K562 (cell line): ENCODE measurements around the gene SART1. TPM values are rescaled to one million over a fixed set of nuclear protein-coding genes. Genes with fewer than 3 reads are reported as not detected.

Experiments used
- ATAC-seq: fragments of 200-7000 bp; cut with Tn5 transposase; 3 replicates; pipeline ENCODE4 v1.9.1; 2020; ENCODE audit warnings: moderate library complexity
- BruUV-seq: library from RNA; stranded (reverse); fragments of 400-500 nt; replicated peaks from 2 replicates; lab custom pipeline; 2021; lab: Mats Ljungman, UMichigan
- CTCF ChIA-PET: fragments of 300-600 bp; formaldehyde crosslinking; extraction: SDS; loops from one replicate; lab custom pipeline; 2021; ENCODE audit warnings: low intra/inter-chr PET ratio; lab: Yijun Ruan, JAX
- POLR2A ChIA-PET: fragments of 300-600, 350-650 bp; sonication (Branson Sonifier 250); formaldehyde crosslinking; extraction: SDS; loops from one replicate; lab custom pipeline; 2021; ENCODE audit warnings: antibody characterized with exemption, inconsistent platforms; lab: Yijun Ruan, JAX
- DNase-seq, 4 experiments: peaks; one replicate each; pipeline versions ENCODE4 v3.0.0 to v3.0.0-alpha.2; 2011 to 2018; ENCODE audit warnings: low spot score in 3 of 4, mixed read lengths in 3 of 4; ENCODE audit errors: extremely low read depth in 1 of 4
- FAIRE-seq: peaks from 2 replicates; lab custom pipeline; 2011; peaks lifted over from hg19 to GRCh38; lab: Jason Lieb, UNC
- H2AFZ ChIP-seq: 2 replicates; pipeline ENCODE4 v1.6.0; 2011; ENCODE audit warnings: low read depth, low read length, control low read depth, inconsistent platforms
- H3K27ac ChIP-seq: fragments of 200-600 bp; 3 replicates; pipeline ENCODE4 v1.8.0; 2011; ENCODE audit warnings: low read depth, mild to moderate bottlenecking, control low read depth, inconsistent platforms, low read length, moderate library complexity, mixed read lengths; ENCODE audit errors: extremely low read depth
- H3K27me3 ChIP-seq, 2 experiments: fragments of 300-600 bp in 1 of 2; 2 replicates in 1 of 2; 3 replicates in 1 of 2; pipeline versions ENCODE4 v1.6.0 to v1.8.0; 2011; ENCODE audit warnings: inconsistent platforms in 2 of 2, low read length in 2 of 2, mild to moderate bottlenecking in 1 of 2, mixed read lengths in 1 of 2, moderate library complexity in 1 of 2; ENCODE audit not compliant: control insufficient read depth in 2 of 2, insufficient read depth in 2 of 2
- H3K36me3 ChIP-seq: fragments of 300-600 bp; 3 replicates; pipeline ENCODE4 v1.8.0; 2011; ENCODE audit warnings: mild to moderate bottlenecking, low read length, inconsistent platforms; ENCODE audit not compliant: control insufficient read depth, insufficient read depth
- H3K4me1 ChIP-seq, 2 experiments: fragments of 200-600 bp in 1 of 2; replicated peaks in 1 of 2; 2 replicates in 1 of 2; 3 replicates in 1 of 2; pipeline versions ENCODE4 v1.5.1 to v1.8.0; 2011; ENCODE audit warnings: inconsistent platforms in 2 of 2, low read length in 2 of 2, mild to moderate bottlenecking in 1 of 2, mixed read lengths in 1 of 2, moderate library complexity in 1 of 2; ENCODE audit not compliant: control insufficient read depth in 2 of 2, insufficient read depth in 2 of 2
- H3K4me2 ChIP-seq: 2 replicates; pipeline ENCODE4 v1.6.1; 2011; ENCODE audit warnings: low read length, control low read depth, inconsistent platforms, mixed read lengths; ENCODE audit not compliant: insufficient read depth
- H3K4me3 ChIP-seq: fragments of 200-600 bp; sonication (generic), shearing (Covaris generic); 2 replicates; pipeline ENCODE4 v1.5.1; 2016; ENCODE audit warnings: control low read depth, inconsistent platforms
- H3K79me2 ChIP-seq: fragments of 200-600 bp; 3 replicates; pipeline ENCODE4 v1.8.0; 2011; ENCODE audit warnings: low read length, inconsistent platforms; ENCODE audit not compliant: control insufficient read depth, insufficient read depth
- H3K9ac ChIP-seq, 2 experiments: 2 replicates each; pipeline versions ENCODE4 v1.6.0 to v1.6.1; 2011; ENCODE audit warnings: low read depth in 2 of 2, low read length in 2 of 2, control low read depth in 1 of 2, inconsistent platforms in 1 of 2, mild to moderate bottlenecking in 1 of 2, mixed read lengths in 1 of 2; ENCODE audit not compliant: insufficient read depth in 1 of 2
- H3K9me1 ChIP-seq: one replicate; pipeline ENCODE4 v1.6.0; 2011; ENCODE audit warnings: inconsistent platforms, mild to moderate bottlenecking, low read length, moderate library complexity; ENCODE audit not compliant: control insufficient read depth, insufficient read depth
- H3K9me3 ChIP-seq: replicated peaks from 2 replicates; pipeline ENCODE4 v1.5.1; 2011; ENCODE audit warnings: low read depth, low read length, inconsistent platforms; ENCODE audit not compliant: control insufficient read depth, insufficient read depth
- H4K20me1 ChIP-seq: replicated peaks from 2 replicates; pipeline ENCODE4 v1.6.1; 2011; ENCODE audit warnings: low read length, inconsistent platforms, mixed read lengths; ENCODE audit not compliant: control insufficient read depth, insufficient read depth
- BRD4 ChIP-seq: fragments of 200-600 bp; sonication (generic); IDR thresholded peaks from 2 replicates; pipeline ENCODE4 v1.6.1; 2017; ENCODE audit warnings: inconsistent platforms
- CCAR2 ChIP-seq: fragments of 200-400 bp; formaldehyde crosslinking; IDR thresholded peaks from 2 replicates; pipeline ENCODE4 v1.6.1; 2017; ENCODE audit warnings: mild to moderate bottlenecking, low read depth, low read length
- DACH1 ChIP-seq: fragments of 450-650 bp; IDR thresholded peaks from 2 replicates; pipeline ENCODE4 v1.6.1; 2018; ENCODE audit not compliant: partially characterized antibody
- FOXA3 ChIP-seq, 2 experiments: fragments of 450-650 bp in 1 of 2; sonication (generic) in 1 of 2; formaldehyde crosslinking; IDR thresholded peaks in 1 of 2; conservative IDR thresholded peaks in 1 of 2; 2 replicates each; pipeline versions ENCODE4 v1.4.0 to v1.8.0; 2020 to 2022; ENCODE audit warnings: mild to moderate bottlenecking in 2 of 2, missing genetic modification reagents in 1 of 2
- GATAD2B ChIP-seq: fragments of 450-650 bp; IDR thresholded peaks from 2 replicates; pipeline ENCODE4 v1.6.1; 2017; ENCODE audit warnings: mild to moderate bottlenecking, borderline replicate concordance
- MBD1 ChIP-seq: fragments of 250-450 bp; sonication (Bioruptor Pico); IDR thresholded peaks from 2 replicates; pipeline ENCODE4 v1.8.0; 2022; ENCODE audit warnings: inconsistent platforms
- RCOR1 ChIP-seq, 2 experiments: IDR thresholded peaks; 2 replicates each; pipeline ENCODE4 v1.6.1; 2012; ENCODE audit warnings: low read depth in 2 of 2, low read length in 2 of 2, borderline replicate concordance in 1 of 2, improper control_type of control experiment in 1 of 2
- SNAPC5 ChIP-seq: fragments of 250-450 bp; sonication (Bioruptor Pico); IDR thresholded peaks from 2 replicates; pipeline ENCODE4 v1.8.0; 2021; ENCODE audit warnings: moderate library complexity, mild to moderate bottlenecking, inconsistent platforms
- USF1 ChIP-seq: sonication (generic); formaldehyde crosslinking; IDR thresholded peaks from 2 replicates; pipeline ENCODE4 v1.9.0; 2022; ENCODE audit warnings: mild to moderate bottlenecking, missing genetic modification reagents
- WGBS: fragments of 100-300 bp; shearing (Covaris generic); methylation state at CpG from one replicate; pipeline ENCODE4 v1.1.6; 2016; ENCODE audit warnings: low coverage, mixed read lengths; ENCODE audit not compliant: insufficient coverage; ENCODE audit errors: missing lambda C conversion rate; 5-methylcytosine and 5-hydroxymethylcytosine counted together
- in situ Hi-C: fragments of 300-500 bp; cut with MboI; formaldehyde crosslinking; loops from 4 replicates; pipeline ENCODE4 v1.15.0; 2018; ENCODE audit warnings: inconsistent platforms, mixed read lengths
- intact Hi-C: fragments of 100-400 bp; cut with micrococcal nuclease; formaldehyde crosslinking; loops from 2 replicates; pipeline ENCODE4 v1.14.2; 2022
- polyA plus RNA-seq, 8 experiments: library from polyadenylated mRNA; depleted of rRNA in 4 of 8; stranded (reverse) in 5 of 8; unstranded in 3 of 8; fragments of >200 nt; fragmentation: Nextera tagmentation in 2 of 8; fragmentation: Illumina TruSeq in 1 of 8; extraction: Ambion mirVana in 2 of 8; extraction: Trizol in 1 of 8; gene quantifications; 2 replicates each; pipeline versions ENCODE4 v1.2.1 to v1.2.3, GENCODE V29; 2011 to 2014; ENCODE audit warnings: inconsistent platforms in 1 of 8, missing spikeins in 1 of 8
- total RNA-seq, 7 experiments: library from RNA; depleted of rRNA in 6 of 7; stranded (reverse); fragments of >200 nt in 6 of 7; fragmentation: Illumina TruSeq in 2 of 7; extraction: Trizol in 2 of 7; gene quantifications; 2 replicates each; pipeline versions ENCODE4 v1.2.1 to v1.2.3, GENCODE V29; 2011 to 2021; ENCODE audit warnings: low replicate concordance in 1 of 7
- TF ChIP-seq, protein P1 (sequence below): sonication (generic); formaldehyde crosslinking; IDR thresholded peaks from 2 replicates; pipeline ENCODE4 v1.8.0; 2022; ENCODE audit warnings: missing genetic modification reagents, mild to moderate bottlenecking, moderate library complexity, borderline replicate concordance
- TF ChIP-seq, protein P2 (sequence below), 3 experiments: fragments of 200-800 bp in 1 of 3; sonication (Bioruptor generic) in 1 of 3; sonication (generic) in 1 of 3; formaldehyde crosslinking in 1 of 3; IDR thresholded peaks; 2 replicates each; pipeline versions ENCODE4 v1.6.1 to v1.8.0; 2016 to 2022; ENCODE audit warnings: mild to moderate bottlenecking in 2 of 3, missing compliant biosample characterization in 2 of 3, missing genetic modification characterization in 2 of 3, missing genetic modification reagents in 1 of 3
- TF ChIP-seq, protein P3 (sequence below): fragments of 200-800 bp; sonication (Bioruptor generic); IDR thresholded peaks from 2 replicates; pipeline ENCODE4 v1.6.1; 2017; ENCODE audit warnings: missing genetic modification characterization, missing compliant biosample characterization

SART1 gene
- total and polyA plus RNA-seq, 9 of the 15 experiments (the other 6 are each of a cell fraction or from before 2014, with no cell fraction given): 4.8 to 84.1 (median 31.7) TPM

- TF ChIP-seq GATAD2B: no peak
- TF ChIP-seq USF1 (CRISPR knock-in tag): no peak
Observed at GRCh38 chr11:66011785-66012303, 50.3 kb downstream of the SART1 start, which contains the start of gene CST6 (continued).

DNA sequence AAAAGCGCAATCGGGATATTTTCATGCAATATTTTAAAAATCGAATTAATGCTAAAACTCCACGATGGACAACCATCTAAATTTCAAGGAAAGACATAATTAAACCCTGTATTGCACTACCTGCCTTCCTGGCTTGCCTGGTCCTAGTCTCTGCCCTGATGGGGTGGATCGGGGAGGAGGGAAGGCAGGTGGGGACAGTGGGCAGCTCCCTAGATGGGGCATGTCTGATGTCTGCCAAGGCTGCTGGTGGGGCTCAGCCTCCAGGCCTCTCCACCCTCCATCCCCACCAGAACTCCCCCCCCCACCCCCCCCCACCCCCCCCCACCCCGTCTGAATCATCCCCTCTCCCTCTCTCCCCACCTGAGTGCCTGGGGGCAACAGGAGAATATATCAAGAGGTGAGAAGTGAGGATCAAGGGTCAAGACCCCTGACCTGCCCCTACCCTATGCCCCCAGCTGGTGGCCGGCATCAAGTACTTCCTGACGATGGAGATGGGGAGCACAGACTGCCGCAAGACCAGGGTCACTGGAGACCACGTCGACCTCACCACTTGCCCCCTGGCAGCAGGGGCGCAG, 50.9 kb downstream of the SART1 start:
- DNase-seq: no peak
- CTCF ChIA-PET: no interaction called here
- in situ Hi-C loops: no loop called here
- TF ChIP-seq, protein P1, sequence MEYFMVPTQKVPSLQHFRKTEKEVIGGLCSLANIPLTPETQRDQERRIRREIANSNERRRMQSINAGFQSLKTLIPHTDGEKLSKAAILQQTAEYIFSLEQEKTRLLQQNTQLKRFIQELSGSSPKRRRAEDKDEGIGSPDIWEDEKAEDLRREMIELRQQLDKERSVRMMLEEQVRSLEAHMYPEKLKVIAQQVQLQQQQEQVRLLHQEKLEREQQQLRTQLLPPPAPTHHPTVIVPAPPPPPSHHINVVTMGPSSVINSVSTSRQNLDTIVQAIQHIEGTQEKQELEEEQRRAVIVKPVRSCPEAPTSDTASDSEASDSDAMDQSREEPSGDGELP: 0 out of 2 replicates have a peak, but pooled peaks have one; percentile 32
- TF ChIP-seq DACH1 (peak; percentile 20), CCAR2 (no peak), RCOR1 (IDR thresholded peaks at IDR 0.05; ENCODE audit: borderline replicate concordance in 1 of 2, low read depth in 2 of 2, low read length in 2 of 2) (no peak), MBD1 (CRISPR knock-in tag) (no peak), BRD4 (no peak), FOXA3 (CRISPR knock-in tag; conservative IDR thresholded peaks at IDR 0.05 in 1 of 2, IDR thresholded peaks at IDR 0.05 in 1 of 2) (no peak), SNAPC5 (CRISPR knock-in tag) (no peak)
- TF ChIP-seq, protein P2, sequence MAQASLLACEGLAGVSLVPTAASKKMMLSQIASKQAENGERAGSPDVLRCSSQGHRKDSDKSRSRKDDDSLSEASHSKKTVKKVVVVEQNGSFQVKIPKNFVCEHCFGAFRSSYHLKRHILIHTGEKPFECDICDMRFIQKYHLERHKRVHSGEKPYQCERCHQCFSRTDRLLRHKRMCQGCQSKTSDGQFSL (CRISPR knock-in tag; IDR thresholded peaks at IDR 0.05): peak; percentile 10; the same call in 1 of the 2 replicates
- TF ChIP-seq, protein P2 (tag; IDR thresholded peaks at IDR 0.05): peak in 1 of 2 experiments; percentile 61; a peak in 2 of 4 replicates
- TF ChIP-seq, protein P3, sequence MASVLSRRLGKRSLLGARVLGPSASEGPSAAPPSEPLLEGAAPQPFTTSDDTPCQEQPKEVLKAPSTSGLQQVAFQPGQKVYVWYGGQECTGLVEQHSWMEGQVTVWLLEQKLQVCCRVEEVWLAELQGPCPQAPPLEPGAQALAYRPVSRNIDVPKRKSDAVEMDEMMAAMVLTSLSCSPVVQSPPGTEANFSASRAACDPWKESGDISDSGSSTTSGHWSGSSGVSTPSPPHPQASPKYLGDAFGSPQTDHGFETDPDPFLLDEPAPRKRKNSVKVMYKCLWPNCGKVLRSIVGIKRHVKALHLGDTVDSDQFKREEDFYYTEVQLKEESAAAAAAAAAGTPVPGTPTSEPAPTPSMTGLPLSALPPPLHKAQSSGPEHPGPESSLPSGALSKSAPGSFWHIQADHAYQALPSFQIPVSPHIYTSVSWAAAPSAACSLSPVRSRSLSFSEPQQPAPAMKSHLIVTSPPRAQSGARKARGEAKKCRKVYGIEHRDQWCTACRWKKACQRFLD (CRISPR knock-in tag): no peak

More for the DNA sequence above, 50.9 kb downstream of the SART1 start:
- Histone ChIP-seq H3K27me3 (no peaks in the 10 kb centered on the region), H2AFZ (no peak overlapping the region; the same call in 1 of the 2 replicates), H4K20me1 (no peaks in the 10 kb centered on the region), H3K9me1 (no peaks in the 10 kb centered on the region), H3K79me2 (no peaks in the 10 kb centered on the region), H3K4me3 (no peak overlapping the region), H3K9me3 (no peaks in the 10 kb centered on the region), H3K36me3 (no peaks in the 10 kb centered on the region), H3K4me2 (peak overlapping the region; percentile 49), H3K27ac (no peak overlapping the region), H3K4me1 (peaks cover 26 to 59% of the 10 kb centered on the region in 2 experiments), H3K9ac (peak overlapping the region in 1 of 2 experiments; percentile 62; a peak in 1 of 4 replicates)
- ATAC-seq (no peak), FAIRE-seq (no peak)
- 44% methylated on average over 8 of the region's 12 CpGs for WGBS
- POLR2A ChIA-PET: interaction anchor here (0.6 to 2.2 kb wide), 6 partner anchors 8 to 407 kb away, joined by 3 to 9 read pairs (median 4); partner anchors contain the start of genes BANF1, CCDC85B and FOSL1
- intact Hi-C loops: no loop called here
- no TSS peak for BruUV-seq
